Fibroblast of lung (primary cell): ENCODE measurements around the gene SBSN. TPM values are rescaled to one million over a fixed set of nuclear protein-coding genes. Genes with fewer than 3 reads are reported as not detected.

ENCODE experiments used
- DNase-seq, 2 donors: peaks; one replicate each; pipeline versions ENCODE4 v3.0.0 to v3.0.0-alpha.2; 2010; ENCODE audit warnings: low read depth in 2 of 2
- H2AFZ ChIP-seq: 2 replicates; pipeline ENCODE4 v1.5.1; 2012; ENCODE audit warnings: low read length, control low read depth, inconsistent platforms
- H3K27ac ChIP-seq: 2 replicates; pipeline ENCODE4 v1.5.1; 2011; ENCODE audit warnings: low read length, control low read depth; ENCODE audit not compliant: insufficient read depth
- H3K27me3 ChIP-seq: 2 replicates; pipeline ENCODE4 v1.5.1; 2011; ENCODE audit warnings: mild to moderate bottlenecking, low read length; ENCODE audit not compliant: control insufficient read depth, insufficient read depth
- H3K36me3 ChIP-seq: 2 replicates; pipeline ENCODE4 v1.5.1; 2011; ENCODE audit warnings: low read length; ENCODE audit not compliant: control insufficient read depth, insufficient read depth
- H3K4me1 ChIP-seq: 2 replicates; pipeline ENCODE4 v1.5.1; 2011; ENCODE audit warnings: low read length; ENCODE audit not compliant: control insufficient read depth, insufficient read depth; ENCODE audit errors: extremely low read depth
- H3K4me2 ChIP-seq: 2 replicates; pipeline ENCODE4 v1.5.1; 2011; ENCODE audit warnings: low read length, control low read depth; ENCODE audit not compliant: insufficient read depth; ENCODE audit errors: extremely low read depth
- H3K4me3 ChIP-seq, 4 experiments: fragments of 200-600 bp in 1 of 4; sonication (generic) in 1 of 4; replicated peaks in 1 of 4; 2 replicates each; pipeline ENCODE4 v1.5.1; 2011 to 2016; ENCODE audit warnings: low read length in 4 of 4, low read depth in 3 of 4, mild to moderate bottlenecking in 3 of 4, control low read depth in 2 of 4, inconsistent platforms in 1 of 4, mixed read lengths in 1 of 4; ENCODE audit not compliant: insufficient read depth in 1 of 4; ENCODE audit errors: control extremely low read depth in 1 of 4
- H3K79me2 ChIP-seq: 2 replicates; pipeline ENCODE4 v1.5.1; 2012; ENCODE audit warnings: mild to moderate bottlenecking, low read length, inconsistent platforms; ENCODE audit not compliant: control insufficient read depth, insufficient read depth
- H3K9ac ChIP-seq: 2 replicates; pipeline ENCODE4 v1.5.1; 2011; ENCODE audit warnings: mild to moderate bottlenecking, low read length, control low read depth; ENCODE audit not compliant: insufficient read depth
- H3K9me3 ChIP-seq: 2 replicates; pipeline ENCODE4 v1.5.1; 2012; ENCODE audit warnings: low read depth, low read length; ENCODE audit not compliant: control insufficient read depth, insufficient read depth
- H4K20me1 ChIP-seq: 2 replicates; pipeline ENCODE4 v1.5.1; 2011; ENCODE audit warnings: low read length; ENCODE audit not compliant: control insufficient read depth, insufficient read depth; ENCODE audit errors: extremely low read depth
- EZH2 ChIP-seq: IDR thresholded peaks from 2 replicates; pipeline ENCODE4 v1.5.1; 2012; ENCODE audit warnings: low read length, control low read depth, mild to moderate bottlenecking; ENCODE audit errors: missing control alignments
- polyA plus RNA-seq, 2 donors: library from polyadenylated mRNA; depleted of rRNA in 1 of 2; stranded (reverse) in 1 of 2; unstranded in 1 of 2; fragments of >200 nt; gene quantifications; 2 replicates each; pipeline ENCODE4 v1.2.1, GENCODE V29; 2011 to 2012; ENCODE audit warnings: missing spikeins in 1 of 2
- total RNA-seq: library from RNA; depleted of rRNA; stranded (reverse); fragments of >200 nt; gene quantifications from 2 replicates; pipeline ENCODE4 v1.2.1, GENCODE V29; 2014
- TF ChIP-seq, protein P1 (sequence below), 2 donors: IDR thresholded peaks in 1 of 2; conservative IDR thresholded peaks in 1 of 2; 1 replicate in 1 of 2; 2 replicates in 1 of 2; pipeline ENCODE4 v1.5.1; 2011 to 2012; ENCODE audit warnings: low read length in 2 of 2, control low read depth in 1 of 2, inconsistent platforms in 1 of 2, low read depth in 1 of 2, mild to moderate bottlenecking in 1 of 2

SBSN gene
- total and polyA plus RNA-seq, 2 donors (not counting 1 experiment from before 2014, with no cell fraction given): 1.6 to 4.1 TPM

DNA sequence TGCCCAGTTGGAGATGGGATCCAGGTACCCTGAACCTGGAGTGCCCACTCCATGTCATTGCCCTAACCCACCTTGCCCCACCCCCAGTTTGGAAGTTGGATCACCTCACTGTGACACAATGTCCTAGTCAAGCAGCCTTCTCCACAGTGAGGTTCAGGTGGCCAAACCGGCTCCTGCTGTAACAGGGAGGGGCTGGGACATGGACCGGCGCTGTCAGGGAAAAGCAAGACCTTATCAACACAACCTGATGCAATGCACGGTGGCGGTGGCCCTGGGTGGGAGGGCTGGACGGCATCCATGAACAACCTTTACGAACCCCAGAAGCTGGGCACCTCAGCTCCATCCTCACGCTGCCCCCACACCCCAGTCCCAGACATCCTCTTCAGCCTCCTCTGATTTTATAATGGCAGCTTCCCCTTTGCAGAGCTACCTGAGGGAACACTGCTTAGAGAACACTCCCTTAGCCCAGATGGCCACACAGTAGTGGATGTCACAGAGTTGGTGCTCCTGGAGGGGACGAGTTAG lies 36.2 kb downstream of the SBSN start:
- DNase-seq: no peak
- Histone ChIP-seq H2AFZ (no peak overlapping the region), H3K4me2 (no peak overlapping the region), H3K4me1 (no peaks in the 10 kb centered on the region), H3K79me2 (no peaks in the 10 kb centered on the region), H3K36me3 (no peaks in the 10 kb centered on the region), H3K9ac (no peak overlapping the region), H3K9me3 (no peaks in the 10 kb centered on the region), H4K20me1 (no peaks in the 10 kb centered on the region), H3K27me3 (peaks cover 9% of the 10 kb centered on the region), H3K27ac (no peak overlapping the region), H3K4me3 (no peak overlapping the region)
- TF ChIP-seq, protein P1, sequence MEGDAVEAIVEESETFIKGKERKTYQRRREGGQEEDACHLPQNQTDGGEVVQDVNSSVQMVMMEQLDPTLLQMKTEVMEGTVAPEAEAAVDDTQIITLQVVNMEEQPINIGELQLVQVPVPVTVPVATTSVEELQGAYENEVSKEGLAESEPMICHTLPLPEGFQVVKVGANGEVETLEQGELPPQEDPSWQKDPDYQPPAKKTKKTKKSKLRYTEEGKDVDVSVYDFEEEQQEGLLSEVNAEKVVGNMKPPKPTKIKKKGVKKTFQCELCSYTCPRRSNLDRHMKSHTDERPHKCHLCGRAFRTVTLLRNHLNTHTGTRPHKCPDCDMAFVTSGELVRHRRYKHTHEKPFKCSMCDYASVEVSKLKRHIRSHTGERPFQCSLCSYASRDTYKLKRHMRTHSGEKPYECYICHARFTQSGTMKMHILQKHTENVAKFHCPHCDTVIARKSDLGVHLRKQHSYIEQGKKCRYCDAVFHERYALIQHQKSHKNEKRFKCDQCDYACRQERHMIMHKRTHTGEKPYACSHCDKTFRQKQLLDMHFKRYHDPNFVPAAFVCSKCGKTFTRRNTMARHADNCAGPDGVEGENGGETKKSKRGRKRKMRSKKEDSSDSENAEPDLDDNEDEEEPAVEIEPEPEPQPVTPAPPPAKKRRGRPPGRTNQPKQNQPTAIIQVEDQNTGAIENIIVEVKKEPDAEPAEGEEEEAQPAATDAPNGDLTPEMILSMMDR (conservative IDR thresholded peaks at IDR 0.05 in 1 of 2, IDR thresholded peaks at IDR 0.05 in 1 of 2; ENCODE audit: low read depth in 1 of 2, low read length in 2 of 2): no peak
- TF ChIP-seq EZH2: no peak

GRCh38 chr19:35490364-35490763 lies 37.7 kb downstream of the SBSN start, which contains the start of gene KRTDAP:
Gene KRTDAP, minus strand, starts transcription at chr19:35490464. Its CDS starts 22 bp downstream, at chr19:35490442.
- H3K79me2 ChIP-seq: no peaks in the 10 kb centered on the region
- no peaks in the 10 kb centered on the region for H3K9me3 ChIP-seq
- H2AFZ ChIP-seq: no peak within 1 kb of the TSS
- H3K4me3 ChIP-seq: no peak within 1 kb of the TSS
- H3K4me1 ChIP-seq: no peaks in the 10 kb centered on the region
- no peaks in the 10 kb centered on the region for H4K20me1 ChIP-seq
- no peak within 1 kb of the TSS for H3K4me2 ChIP-seq
- peaks cover 14% of the 10 kb centered on the region for H3K27me3 ChIP-seq
- no peak for DNase-seq
- H3K27ac ChIP-seq: no peak within 1 kb of the TSS
- H3K36me3 ChIP-seq: no peaks in the 10 kb centered on the region
- H3K9ac ChIP-seq: no peak within 1 kb of the TSS
- TF ChIP-seq, protein P1 (conservative IDR thresholded peaks at IDR 0.05 in 1 of 2, IDR thresholded peaks at IDR 0.05 in 1 of 2; ENCODE audit: low read depth in 1 of 2, low read length in 2 of 2): no peak
- no peak for TF ChIP-seq EZH2

DNA sequence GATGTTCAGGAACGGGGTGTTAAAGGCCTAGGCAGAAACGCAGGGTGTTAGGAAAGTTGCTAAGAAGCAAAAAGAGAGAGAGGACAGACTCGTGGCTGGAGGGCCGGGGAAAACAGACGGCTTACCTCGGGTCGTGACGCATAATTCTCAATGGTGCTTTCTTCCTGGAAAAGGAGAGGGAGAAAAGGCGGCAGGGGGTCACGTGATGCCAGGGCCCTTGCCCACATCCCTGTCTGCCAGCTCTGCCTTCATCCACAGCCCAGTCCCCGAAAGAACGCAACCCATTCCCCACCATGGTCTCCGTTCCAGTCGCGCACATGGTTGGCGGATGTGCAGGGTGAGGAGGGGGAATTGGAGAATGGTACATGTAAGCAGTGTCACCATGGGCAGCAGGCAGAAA lies 39.4 kb downstream of the SBSN start:
- Histone ChIP-seq H3K9me3 (no peaks in the 10 kb centered on the region), H2AFZ (no peak overlapping the region), H3K4me1 (no peaks in the 10 kb centered on the region), H3K4me2 (no peak overlapping the region), H3K27ac (no peak overlapping the region), H3K79me2 (no peaks in the 10 kb centered on the region), H4K20me1 (no peaks in the 10 kb centered on the region), H3K36me3 (no peaks in the 10 kb centered on the region), H3K4me3 (no peak overlapping the region), H3K27me3 (peaks cover 20% of the 10 kb centered on the region), H3K9ac (no peak overlapping the region)
- DNase-seq: no peak
- TF ChIP-seq EZH2: no peak
- TF ChIP-seq, protein P1 (conservative IDR thresholded peaks at IDR 0.05 in 1 of 2, IDR thresholded peaks at IDR 0.05 in 1 of 2; ENCODE audit: low read depth in 1 of 2, low read length in 2 of 2): no peak
